ENCODE measurements around the gene SCGB1A1.

SCGB1A1 gene

GRCh38 chr11:62413060-62413696 lies 5.7 kb upstream of the SCGB1A1 start:
- Histone ChIP-seq H3K9me3 (ENCODE audit: control insufficient read depth, low read length) (no peaks in the 10 kb centered on the region), H3K4me1 (ENCODE audit: control insufficient read depth, insufficient read depth, low read length) (no peaks in the 10 kb centered on the region), H3K4me3 (ENCODE audit: low read length) (no peak overlapping the region), H3K9ac (ENCODE audit: low read length) (no peak overlapping the region), H3K27me3 (ENCODE audit: control insufficient read depth, insufficient read depth, low read length) (no peaks in the 10 kb centered on the region), H3K36me3 (ENCODE audit: control insufficient read depth, insufficient read depth, low read length) (no peaks in the 10 kb centered on the region)

- Histone ChIP-seq H3K4me3 (ENCODE audit: low read length) (no peak overlapping the region), H3K27me3 (ENCODE audit: control insufficient read depth, insufficient read depth, low read length) (no peaks in the 10 kb centered on the region), H3K4me1 (ENCODE audit: control insufficient read depth, insufficient read depth, low read length) (peaks cover 9% of the 10 kb centered on the region), H3K36me3 (ENCODE audit: control insufficient read depth, insufficient read depth, low read length) (no peaks in the 10 kb centered on the region), H3K9me3 (ENCODE audit: control insufficient read depth, low read length) (no peaks in the 10 kb centered on the region), H3K9ac (ENCODE audit: low read length) (no peak overlapping the region)
These were observed 2.2 kb upstream of the SCGB1A1 start for GRCh38 chr11:62416596-62416995.

GRCh38 chr11:62418136-62418535 lies 697 bp upstream of the SCGB1A1 start:
- H3K36me3 ChIP-seq (ENCODE audit: control insufficient read depth, insufficient read depth, low read length) = no peaks in the 10 kb centered on the region
- H3K27me3 ChIP-seq (ENCODE audit: control insufficient read depth, insufficient read depth, low read length) = no peaks in the 10 kb centered on the region
- H3K9ac ChIP-seq (ENCODE audit: low read length) = no peak overlapping the region
- peaks cover 9% of the 10 kb centered on the region for H3K4me1 ChIP-seq (ENCODE audit: control insufficient read depth, insufficient read depth, low read length)
- H3K4me3 ChIP-seq (ENCODE audit: low read length) = no peak overlapping the region
- H3K9me3 ChIP-seq (ENCODE audit: control insufficient read depth, low read length) = no peaks in the 10 kb centered on the region

- Histone ChIP-seq H3K9me3 (ENCODE audit: control insufficient read depth, low read length) (no peaks in the 10 kb centered on the region), H3K9ac (ENCODE audit: low read length) (no peak overlapping the region), H3K4me1 (ENCODE audit: control insufficient read depth, insufficient read depth, low read length) (peaks cover 9% of the 10 kb centered on the region), H3K27me3 (ENCODE audit: control insufficient read depth, insufficient read depth, low read length) (no peaks in the 10 kb centered on the region), H3K4me3 (ENCODE audit: low read length) (no peak overlapping the region), H3K36me3 (ENCODE audit: control insufficient read depth, insufficient read depth, low read length) (no peaks in the 10 kb centered on the region)
These were observed 589 bp downstream of the SCGB1A1 start for GRCh38 chr11:62419314-62419929.

GRCh38 chr11:62419943-62420342 lies 1.1 kb downstream of the SCGB1A1 start:
- Histone ChIP-seq H3K4me3 (ENCODE audit: low read length) (no peak overlapping the region), H3K9ac (ENCODE audit: low read length) (no peak overlapping the region)

GRCh38 chr11:62420882-62421281 lies 2.0 kb downstream of the SCGB1A1 start:
- H3K36me3 ChIP-seq (ENCODE audit: control insufficient read depth, insufficient read depth, low read length) = no peaks in the 10 kb centered on the region
- H3K9ac ChIP-seq (ENCODE audit: low read length) = no peak overlapping the region
- no peaks in the 10 kb centered on the region for H3K9me3 ChIP-seq (ENCODE audit: control insufficient read depth, low read length)
- peaks cover 14% of the 10 kb centered on the region for H3K4me1 ChIP-seq (ENCODE audit: control insufficient read depth, insufficient read depth, low read length)
- H3K4me3 ChIP-seq (ENCODE audit: low read length) = no peak overlapping the region
- no peaks in the 10 kb centered on the region for H3K27me3 ChIP-seq (ENCODE audit: control insufficient read depth, insufficient read depth, low read length)

More at GRCh38 chr11:62419943-62420342, 1.1 kb downstream of the SCGB1A1 start:
- H3K36me3 ChIP-seq (ENCODE audit: control insufficient read depth, insufficient read depth, low read length) = no peaks in the 10 kb centered on the region
- no peaks in the 10 kb centered on the region for H3K27me3 ChIP-seq (ENCODE audit: control insufficient read depth, insufficient read depth, low read length)
- H3K9me3 ChIP-seq (ENCODE audit: control insufficient read depth, low read length) = no peaks in the 10 kb centered on the region
- peaks cover 14% of the 10 kb centered on the region for H3K4me1 ChIP-seq (ENCODE audit: control insufficient read depth, insufficient read depth, low read length)

- Histone ChIP-seq H3K36me3 (ENCODE audit: control insufficient read depth, insufficient read depth, low read length) (no peaks in the 10 kb centered on the region), H3K9ac (ENCODE audit: low read length) (no peak overlapping the region), H3K4me1 (ENCODE audit: control insufficient read depth, insufficient read depth, low read length) (peaks cover 14% of the 10 kb centered on the region), H3K9me3 (ENCODE audit: control insufficient read depth, low read length) (no peaks in the 10 kb centered on the region), H3K4me3 (ENCODE audit: low read length) (no peak overlapping the region), H3K27me3 (ENCODE audit: control insufficient read depth, insufficient read depth, low read length) (no peaks in the 10 kb centered on the region)
These were observed 3.2 kb downstream of the SCGB1A1 start for GRCh38 chr11:62421996-62422395.

GRCh38 chr11:62423012-62423411 lies 4.2 kb downstream of the SCGB1A1 start:
- no peak overlapping the region for H3K4me3 ChIP-seq (ENCODE audit: low read length)
- H3K27me3 ChIP-seq (ENCODE audit: control insufficient read depth, insufficient read depth, low read length) = no peaks in the 10 kb centered on the region
- no peak overlapping the region for H3K9ac ChIP-seq (ENCODE audit: low read length)
- peaks cover 14% of the 10 kb centered on the region for H3K4me1 ChIP-seq (ENCODE audit: control insufficient read depth, insufficient read depth, low read length)
- no peaks in the 10 kb centered on the region for H3K36me3 ChIP-seq (ENCODE audit: control insufficient read depth, insufficient read depth, low read length)
- H3K9me3 ChIP-seq (ENCODE audit: control insufficient read depth, low read length) = no peaks in the 10 kb centered on the region

- Histone ChIP-seq H3K4me3 (ENCODE audit: low read length) (no peak overlapping the region), H3K4me1 (ENCODE audit: control insufficient read depth, insufficient read depth, low read length) (peaks cover 22% of the 10 kb centered on the region), H3K36me3 (ENCODE audit: control insufficient read depth, insufficient read depth, low read length) (no peaks in the 10 kb centered on the region), H3K27me3 (ENCODE audit: control insufficient read depth, insufficient read depth, low read length) (no peaks in the 10 kb centered on the region), H3K9ac (ENCODE audit: low read length) (no peak overlapping the region), H3K9me3 (ENCODE audit: control insufficient read depth, low read length) (no peaks in the 10 kb centered on the region)
These were observed 8.9 kb downstream of the SCGB1A1 start for GRCh38 chr11:62427630-62428233.

GRCh38 chr11:62428871-62429560 lies 10.2 kb downstream of the SCGB1A1 start:
- Histone ChIP-seq H3K9me3 (ENCODE audit: control insufficient read depth, low read length) (no peaks in the 10 kb centered on the region), H3K36me3 (ENCODE audit: control insufficient read depth, insufficient read depth, low read length) (no peaks in the 10 kb centered on the region), H3K27me3 (ENCODE audit: control insufficient read depth, insufficient read depth, low read length) (no peaks in the 10 kb centered on the region), H3K4me3 (ENCODE audit: low read length) (no peak overlapping the region), H3K9ac (ENCODE audit: low read length) (no peak overlapping the region), H3K4me1 (ENCODE audit: control insufficient read depth, insufficient read depth, low read length) (peaks cover 35% of the 10 kb centered on the region)

GRCh38 chr11:62430425-62430824 lies 11.6 kb downstream of the SCGB1A1 start:
- Histone ChIP-seq H3K27me3 (ENCODE audit: control insufficient read depth, insufficient read depth, low read length) (no peaks in the 10 kb centered on the region), H3K9me3 (ENCODE audit: control insufficient read depth, low read length) (no peaks in the 10 kb centered on the region), H3K36me3 (ENCODE audit: control insufficient read depth, insufficient read depth, low read length) (no peaks in the 10 kb centered on the region), H3K9ac (ENCODE audit: low read length) (no peak overlapping the region), H3K4me3 (ENCODE audit: low read length) (no peak overlapping the region), H3K4me1 (ENCODE audit: control insufficient read depth, insufficient read depth, low read length) (peaks cover 34% of the 10 kb centered on the region)
